ENCODE measurements around the gene DPF3. TPM values are rescaled to one million over a fixed set of nuclear protein-coding genes. Genes with fewer than 3 reads are reported as not detected.

The DPF3 gene
- total RNA-seq, 1 donor from 2014 or later, result 3.0 TPM

GRCh38 chr14:72594099-72594901, 299.6 kb downstream of the DPF3 start:
- H3K4me3 Mint-ChIP-seq (ENCODE audit: unreplicated experiment), result no peak overlapping the region
- no peak overlapping the region for H3K27ac Mint-ChIP-seq (ENCODE audit: unreplicated experiment)
- no peaks in the 10 kb centered on the region for H3K27me3 Mint-ChIP-seq (ENCODE audit: unreplicated experiment)
- no peaks in the 10 kb centered on the region for H3K9me3 Mint-ChIP-seq (ENCODE audit: unreplicated experiment)
- no peak for TF ChIP-seq CTCF (IDR thresholded peaks at IDR 0.05; ENCODE audit: unreplicated experiment)
- no peak for DNase-seq (ENCODE audit: low spot score)
- no peaks in the 10 kb centered on the region for H3K36me3 Mint-ChIP-seq (ENCODE audit: low read depth, unreplicated experiment)
- H3K4me1 Mint-ChIP-seq (ENCODE audit: unreplicated experiment), result no peaks in the 10 kb centered on the region

- Mint-ChIP-seq H3K27ac (ENCODE audit: unreplicated experiment) (no peak overlapping the region), H3K36me3 (ENCODE audit: low read depth, unreplicated experiment) (no peaks in the 10 kb centered on the region), H3K27me3 (ENCODE audit: unreplicated experiment) (no peaks in the 10 kb centered on the region), H3K9me3 (ENCODE audit: unreplicated experiment) (no peaks in the 10 kb centered on the region), H3K4me3 (ENCODE audit: unreplicated experiment) (no peak overlapping the region), H3K4me1 (ENCODE audit: unreplicated experiment) (no peaks in the 10 kb centered on the region)
- no peak for TF ChIP-seq CTCF (IDR thresholded peaks at IDR 0.05; ENCODE audit: unreplicated experiment)
- no peak for DNase-seq (ENCODE audit: low spot score)
These were observed 302.5 kb downstream of the DPF3 start for GRCh38 chr14:72591391-72591790.

GRCh38 chr14:72590577-72590976, 303.3 kb downstream of the DPF3 start:
- DNase-seq (ENCODE audit: low spot score), result no peak
- H3K9me3 Mint-ChIP-seq (ENCODE audit: unreplicated experiment), result no peaks in the 10 kb centered on the region
- H3K4me3 Mint-ChIP-seq (ENCODE audit: unreplicated experiment), result no peak overlapping the region
- no peaks in the 10 kb centered on the region for H3K36me3 Mint-ChIP-seq (ENCODE audit: low read depth, unreplicated experiment)
- H3K27me3 Mint-ChIP-seq (ENCODE audit: unreplicated experiment), result peaks cover 1% of the 10 kb centered on the region
- TF ChIP-seq CTCF (IDR thresholded peaks at IDR 0.05; ENCODE audit: unreplicated experiment), result no peak
- H3K27ac Mint-ChIP-seq (ENCODE audit: unreplicated experiment), result no peak overlapping the region
- no peaks in the 10 kb centered on the region for H3K4me1 Mint-ChIP-seq (ENCODE audit: unreplicated experiment)

GRCh38 chr14:72589652-72590051, 304.2 kb downstream of the DPF3 start:
- H3K27ac Mint-ChIP-seq (ENCODE audit: unreplicated experiment), result no peak overlapping the region

More at GRCh38 chr14:72589652-72590051, 304.2 kb downstream of the DPF3 start:
- TF ChIP-seq CTCF (IDR thresholded peaks at IDR 0.05; ENCODE audit: unreplicated experiment), result no peak
- no peaks in the 10 kb centered on the region for H3K9me3 Mint-ChIP-seq (ENCODE audit: unreplicated experiment)
- no peak overlapping the region for H3K4me3 Mint-ChIP-seq (ENCODE audit: unreplicated experiment)
- no peaks in the 10 kb centered on the region for H3K36me3 Mint-ChIP-seq (ENCODE audit: low read depth, unreplicated experiment)
- no peak for DNase-seq (ENCODE audit: low spot score)
- no peaks in the 10 kb centered on the region for H3K4me1 Mint-ChIP-seq (ENCODE audit: unreplicated experiment)
- H3K27me3 Mint-ChIP-seq (ENCODE audit: unreplicated experiment), result peaks cover 1% of the 10 kb centered on the region

Data from endothelial cell (in vitro differentiated cells).